Vagina (tissue), 2 donors: ENCODE data around the gene PCBP3. TPM values are rescaled to one million over a fixed set of nuclear protein-coding genes. Genes with fewer than 3 reads are reported as not detected.

ENCODE experiments used
- DNase-seq, 2 donors: peaks; one replicate each; pipeline ENCODE4 v3.0.0-alpha.2; 2017; ENCODE audit errors: extremely low spot score in 2 of 2
- H3K27ac ChIP-seq: fragments of 200-600 bp; sonication (generic); one replicate; pipeline ENCODE4 v1.5.1; 2019
- H3K27me3 ChIP-seq: fragments of 200-600 bp; sonication (generic); one replicate; pipeline ENCODE4 v1.5.1; 2019
- H3K36me3 ChIP-seq, 2 donors: fragments of 200-600 bp; sonication (generic); one replicate each; pipeline ENCODE4 v1.5.1; 2017 to 2019
- H3K4me1 ChIP-seq: fragments of 200-600 bp; sonication (generic); one replicate; pipeline ENCODE4 v1.5.1; 2019
- H3K4me3 ChIP-seq, 2 donors: fragments of 200-600 bp; sonication (generic); 1 replicate in 1 of 2; 2 replicates in 1 of 2; pipeline ENCODE4 v1.5.1; 2016 to 2019
- H3K9me3 ChIP-seq: fragments of 200-600 bp; sonication (generic); one replicate; pipeline ENCODE4 v1.5.1; 2019
- POLR2A ChIP-seq, 2 donors: fragments of 450-650 bp; IDR thresholded peaks; one replicate each; pipeline ENCODE4 v1.6.1; 2017; ENCODE audit warnings: antibody characterized with exemption in 2 of 2, mild to moderate bottlenecking in 2 of 2, moderate library complexity in 2 of 2
- POLR2AphosphoS5 ChIP-seq, 2 donors: sonication (generic); formaldehyde crosslinking; IDR thresholded peaks; one replicate each; pipeline ENCODE4 v1.9.0; 2017; ENCODE audit warnings: antibody characterized with exemption in 2 of 2, mild to moderate bottlenecking in 2 of 2, low read depth in 1 of 2; ENCODE audit not compliant: insufficient read depth in 1 of 2
- intact Hi-C: fragments of 100-400 bp; cut with DNase I; formaldehyde crosslinking; loops from one replicate; pipeline ENCODE4 v1.15.1; 2023
- total RNA-seq: library from RNA; depleted of rRNA; stranded (reverse); fragments of >200 nt; gene quantifications from one replicate; pipeline ENCODE4 v1.2.3, GENCODE V29; 2016
- TF ChIP-seq, protein P1 (sequence below), 3 experiments: fragments of 450-650 bp in 2 of 3; fragments of 200-600 bp in 1 of 3; sonication (generic) in 1 of 3; IDR thresholded peaks; one replicate each; pipeline ENCODE4 v1.5.1; 2017 to 2019; ENCODE audit warnings: antibody characterized with exemption in 3 of 3, mild to moderate bottlenecking in 2 of 3, moderate library complexity in 2 of 3

Gene PCBP3
- total RNA-seq, 1 donor from 2014 or later = 4.9 TPM

DNA sequence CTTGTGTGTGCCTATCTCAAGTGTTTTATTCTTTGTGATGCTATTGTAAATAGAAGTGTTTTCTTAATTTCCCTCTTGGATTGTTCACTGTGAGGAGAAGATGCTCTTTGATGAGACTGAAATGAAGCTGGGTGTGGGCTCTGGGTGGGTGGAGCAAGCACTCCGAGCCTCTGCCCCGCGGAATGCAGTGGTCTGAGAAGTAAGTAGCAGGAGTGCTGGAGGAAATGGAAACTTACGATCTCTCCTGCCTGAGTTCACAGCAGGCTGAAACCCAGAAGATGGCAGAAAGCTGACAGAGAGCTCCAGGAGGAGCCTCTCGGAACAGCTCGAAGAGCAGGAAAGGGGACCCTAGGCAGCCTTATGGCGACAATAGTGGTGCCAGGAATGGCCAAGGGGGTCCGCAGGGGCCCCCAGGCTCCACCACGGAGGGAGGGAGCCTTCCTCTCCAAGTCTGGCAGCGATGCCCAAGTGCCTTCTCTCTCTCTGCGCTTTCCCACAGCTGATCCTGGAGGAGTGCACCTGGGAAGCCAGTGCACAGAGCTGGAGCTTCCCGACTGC is 211.2 kb downstream of the PCBP3 start:
- Histone ChIP-seq H3K4me1 (no peaks in the 10 kb centered on the region), H3K36me3 (no peaks in the 10 kb centered on the region), H3K27ac (no peak overlapping the region), H3K27me3 (no peaks in the 10 kb centered on the region), H3K4me3 (no peak overlapping the region), H3K9me3 (no peaks in the 10 kb centered on the region)
- DNase-seq = no peak
- intact Hi-C loops = no loop called here
- TF ChIP-seq, protein P1, sequence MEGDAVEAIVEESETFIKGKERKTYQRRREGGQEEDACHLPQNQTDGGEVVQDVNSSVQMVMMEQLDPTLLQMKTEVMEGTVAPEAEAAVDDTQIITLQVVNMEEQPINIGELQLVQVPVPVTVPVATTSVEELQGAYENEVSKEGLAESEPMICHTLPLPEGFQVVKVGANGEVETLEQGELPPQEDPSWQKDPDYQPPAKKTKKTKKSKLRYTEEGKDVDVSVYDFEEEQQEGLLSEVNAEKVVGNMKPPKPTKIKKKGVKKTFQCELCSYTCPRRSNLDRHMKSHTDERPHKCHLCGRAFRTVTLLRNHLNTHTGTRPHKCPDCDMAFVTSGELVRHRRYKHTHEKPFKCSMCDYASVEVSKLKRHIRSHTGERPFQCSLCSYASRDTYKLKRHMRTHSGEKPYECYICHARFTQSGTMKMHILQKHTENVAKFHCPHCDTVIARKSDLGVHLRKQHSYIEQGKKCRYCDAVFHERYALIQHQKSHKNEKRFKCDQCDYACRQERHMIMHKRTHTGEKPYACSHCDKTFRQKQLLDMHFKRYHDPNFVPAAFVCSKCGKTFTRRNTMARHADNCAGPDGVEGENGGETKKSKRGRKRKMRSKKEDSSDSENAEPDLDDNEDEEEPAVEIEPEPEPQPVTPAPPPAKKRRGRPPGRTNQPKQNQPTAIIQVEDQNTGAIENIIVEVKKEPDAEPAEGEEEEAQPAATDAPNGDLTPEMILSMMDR (IDR thresholded peaks at IDR 0.05) = no peak
- no peak for TF ChIP-seq POLR2AphosphoS5 (IDR thresholded peaks at IDR 0.05; ENCODE audit: insufficient read depth in 1 of 2, low read depth in 1 of 2)
- TF ChIP-seq POLR2A (IDR thresholded peaks at IDR 0.05) = no peak

DNA sequence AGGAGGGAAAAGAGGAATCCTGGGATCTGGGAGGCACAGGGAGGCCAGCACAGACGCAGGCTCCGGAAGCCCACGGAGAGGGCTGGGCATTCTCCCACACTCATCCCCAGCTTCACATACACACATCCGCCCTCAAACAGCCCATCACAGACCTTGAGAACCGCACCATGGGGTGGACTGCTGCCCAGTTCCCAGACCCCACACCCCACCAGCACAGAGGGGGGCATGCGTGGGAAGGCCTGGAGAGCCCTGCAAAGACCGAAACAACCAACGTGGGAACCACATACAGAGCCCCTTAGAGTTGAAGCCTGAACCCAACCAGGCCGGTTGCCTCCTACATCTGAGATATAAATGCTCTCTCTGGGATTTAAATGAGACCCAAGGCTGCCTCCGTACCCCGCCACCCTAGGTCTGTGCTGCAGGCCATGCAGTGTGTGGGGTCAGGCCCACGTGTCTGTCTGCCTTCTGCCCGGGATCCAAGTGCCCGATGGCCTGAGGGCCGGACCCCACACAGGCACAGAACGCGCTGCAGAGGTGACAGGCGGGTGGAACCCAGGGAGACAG is 211.8 kb downstream of the PCBP3 start:
- Histone ChIP-seq H3K27me3 (no peaks in the 10 kb centered on the region), H3K27ac (no peak overlapping the region), H3K9me3 (no peaks in the 10 kb centered on the region), H3K4me3 (no peak overlapping the region), H3K4me1 (no peaks in the 10 kb centered on the region), H3K36me3 (no peaks in the 10 kb centered on the region)
- DNase-seq = no peak
- TF ChIP-seq, protein P1 (IDR thresholded peaks at IDR 0.05) = no peak
- no peak for TF ChIP-seq POLR2A (IDR thresholded peaks at IDR 0.05)
- no peak for TF ChIP-seq POLR2AphosphoS5 (IDR thresholded peaks at IDR 0.05; ENCODE audit: insufficient read depth in 1 of 2, low read depth in 1 of 2)
- intact Hi-C loops = no loop called here

DNA sequence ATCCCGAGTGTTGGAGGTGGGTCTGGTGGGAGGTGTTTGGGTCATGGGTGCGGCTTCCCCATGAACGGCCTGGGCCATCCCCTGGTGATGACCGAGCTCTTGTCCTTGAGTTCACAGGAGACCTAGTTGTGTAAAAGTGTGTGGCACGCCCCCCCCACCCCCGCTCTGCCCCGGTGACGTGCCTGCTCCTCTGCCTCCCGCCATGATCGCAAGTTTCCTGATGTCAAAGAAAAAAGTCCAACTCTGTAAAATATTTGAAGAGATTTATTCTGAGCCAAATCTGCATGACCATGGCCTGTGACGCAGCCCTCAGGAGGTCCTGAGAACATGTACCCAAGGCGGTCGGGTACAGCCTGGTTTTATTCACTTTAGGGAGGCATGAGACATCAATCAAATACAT is 212.9 kb downstream of the PCBP3 start:
- H3K4me1 ChIP-seq = no peaks in the 10 kb centered on the region
- H3K27me3 ChIP-seq = no peaks in the 10 kb centered on the region
- no peak overlapping the region for H3K27ac ChIP-seq
- TF ChIP-seq POLR2A (IDR thresholded peaks at IDR 0.05) (no peak), POLR2AphosphoS5 (IDR thresholded peaks at IDR 0.05; ENCODE audit: insufficient read depth in 1 of 2, low read depth in 1 of 2) (no peak)
- TF ChIP-seq, protein P1 (IDR thresholded peaks at IDR 0.05) = no peak
- no peaks in the 10 kb centered on the region for H3K9me3 ChIP-seq
- intact Hi-C loops = no loop called here
- no peak for DNase-seq
- H3K36me3 ChIP-seq = no peaks in the 10 kb centered on the region
- H3K4me3 ChIP-seq = no peak overlapping the region

DNA sequence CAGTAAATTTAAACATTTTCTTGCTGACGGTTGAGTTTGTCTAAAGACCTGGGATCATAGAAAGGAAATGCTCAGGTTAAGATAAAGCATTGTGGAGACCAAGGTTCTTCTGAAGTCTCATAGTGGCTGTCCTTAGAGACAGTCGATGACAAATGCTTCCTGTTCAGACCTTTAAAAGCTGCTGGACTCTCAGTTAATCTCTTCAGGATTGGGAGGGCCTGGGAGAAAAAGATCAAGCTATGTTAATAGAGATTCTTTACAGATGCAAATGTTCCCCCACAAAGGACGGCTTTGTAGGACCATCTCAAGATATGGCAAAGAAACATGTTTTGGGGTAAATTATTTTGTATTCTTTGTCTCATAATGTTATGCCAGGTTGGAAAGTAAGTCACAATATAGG is 213.4 kb downstream of the PCBP3 start:
- TF ChIP-seq POLR2AphosphoS5 (IDR thresholded peaks at IDR 0.05; ENCODE audit: insufficient read depth in 1 of 2, low read depth in 1 of 2) (no peak), POLR2A (IDR thresholded peaks at IDR 0.05) (no peak)
- TF ChIP-seq, protein P1 (IDR thresholded peaks at IDR 0.05) = no peak
- Histone ChIP-seq H3K27ac (no peak overlapping the region), H3K27me3 (no peaks in the 10 kb centered on the region), H3K9me3 (no peaks in the 10 kb centered on the region), H3K36me3 (no peaks in the 10 kb centered on the region), H3K4me3 (no peak overlapping the region), H3K4me1 (no peaks in the 10 kb centered on the region)
- DNase-seq = no peak
- intact Hi-C loops = no loop called here

DNA sequence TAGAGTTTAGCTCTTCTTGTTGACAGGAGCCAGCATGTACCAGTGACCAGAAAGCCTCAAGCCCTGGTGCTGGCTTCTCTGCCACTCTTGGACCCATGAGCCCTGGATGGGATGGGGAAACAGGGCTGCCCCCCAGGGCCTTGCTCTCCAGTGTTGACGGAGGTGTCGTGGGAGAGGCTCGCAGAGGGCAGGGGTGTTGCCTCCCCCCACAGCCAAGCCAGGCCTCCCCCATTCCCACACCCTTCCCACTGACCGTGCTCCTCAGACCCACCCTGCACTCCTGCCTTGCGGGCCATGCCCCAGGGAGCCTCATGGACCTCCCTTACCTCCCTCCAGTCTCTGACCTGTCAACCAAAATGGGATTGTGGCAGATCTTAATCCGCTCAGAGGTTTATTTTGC is 214.2 kb downstream of the PCBP3 start:
- no peak for DNase-seq
- Histone ChIP-seq H3K27me3 (no peaks in the 10 kb centered on the region), H3K36me3 (no peaks in the 10 kb centered on the region), H3K4me3 (no peak overlapping the region), H3K4me1 (no peaks in the 10 kb centered on the region), H3K27ac (no peak overlapping the region), H3K9me3 (no peaks in the 10 kb centered on the region)
- intact Hi-C loops = no loop called here
- TF ChIP-seq POLR2AphosphoS5 (IDR thresholded peaks at IDR 0.05; ENCODE audit: insufficient read depth in 1 of 2, low read depth in 1 of 2) = no peak
- TF ChIP-seq, protein P1 (IDR thresholded peaks at IDR 0.05) = no peak
- no peak for TF ChIP-seq POLR2A (IDR thresholded peaks at IDR 0.05)
